DND-41 (cell line): ENCODE measurements around the gene POU2AF3.

ENCODE experiments used
- ATAC-seq: fragments of 200-7000 bp; cut with Tn5 transposase; 3 replicates; pipeline ENCODE4 v1.9.1; 2021; ENCODE audit warnings: low read depth; ENCODE audit not compliant: insufficient read depth
- DNase-seq: peaks from one replicate; pipeline ENCODE4 v3.0.0-alpha.2; 2020
- H2AFZ ChIP-seq: 2 replicates; pipeline ENCODE4 v1.6.0; 2012; ENCODE audit warnings: low read depth, low read length
- H3K27ac ChIP-seq: 2 replicates; pipeline ENCODE4 v1.5.1; 2012; ENCODE audit warnings: low read length, inconsistent platforms
- H3K27me3 ChIP-seq: fragments of 200-600 bp; sonication (generic); 2 replicates; pipeline ENCODE4 v1.6.0; 2012; ENCODE audit warnings: low read length, mild to moderate bottlenecking, inconsistent platforms; ENCODE audit not compliant: insufficient read depth, poor library complexity
- H3K36me3 ChIP-seq: 2 replicates; pipeline ENCODE4 v1.5.1; 2012; ENCODE audit warnings: low read length, inconsistent platforms; ENCODE audit not compliant: insufficient read depth
- H3K4me1 ChIP-seq: 2 replicates; pipeline ENCODE4 v1.5.1; 2012; ENCODE audit warnings: mild to moderate bottlenecking, low read length; ENCODE audit not compliant: insufficient read depth
- H3K4me2 ChIP-seq: 2 replicates; pipeline ENCODE4 v1.6.0; 2012; ENCODE audit warnings: mild to moderate bottlenecking, moderate library complexity, low read length, inconsistent platforms; ENCODE audit not compliant: insufficient read depth
- H3K4me3 ChIP-seq, 2 experiments: fragments of 200-600 bp in 1 of 2; shearing (Covaris generic) in 1 of 2; 2 replicates each; pipeline ENCODE4 v1.5.1; 2012 to 2016; ENCODE audit warnings: inconsistent platforms in 2 of 2, low read length in 2 of 2, mild to moderate bottlenecking in 2 of 2, low read depth in 1 of 2, moderate library complexity in 1 of 2
- H3K79me2 ChIP-seq: 2 replicates; pipeline ENCODE4 v1.6.0; 2012; ENCODE audit warnings: low read length, inconsistent platforms; ENCODE audit not compliant: insufficient read depth
- H3K9ac ChIP-seq: 2 replicates; pipeline ENCODE4 v1.6.0; 2012; ENCODE audit warnings: low read depth, mild to moderate bottlenecking, inconsistent platforms, low read length, moderate library complexity
- H3K9me3 ChIP-seq: 2 replicates; pipeline ENCODE4 v1.5.1; 2012; ENCODE audit warnings: low read length, moderate library complexity, mild to moderate bottlenecking, inconsistent platforms; ENCODE audit not compliant: insufficient read depth, severe bottlenecking
- H4K20me1 ChIP-seq: 2 replicates; pipeline ENCODE4 v1.6.0; 2012; ENCODE audit warnings: low read length; ENCODE audit not compliant: insufficient read depth
- CTCF ChIP-seq: IDR thresholded peaks from 2 replicates; pipeline ENCODE4 v1.5.1; 2012; ENCODE audit warnings: borderline replicate concordance, low read length, moderate library complexity, mild to moderate bottlenecking; ENCODE audit not compliant: poor library complexity, severe bottlenecking; ENCODE audit errors: extremely low read depth
- EZH2 ChIP-seq: IDR thresholded peaks from 3 replicates; pipeline ENCODE4 v1.6.1; 2012; ENCODE audit warnings: borderline replicate concordance, low read depth, mild to moderate bottlenecking, moderate library complexity, low read length, inconsistent platforms; ENCODE audit not compliant: severe bottlenecking

POU2AF3 gene

DNA sequence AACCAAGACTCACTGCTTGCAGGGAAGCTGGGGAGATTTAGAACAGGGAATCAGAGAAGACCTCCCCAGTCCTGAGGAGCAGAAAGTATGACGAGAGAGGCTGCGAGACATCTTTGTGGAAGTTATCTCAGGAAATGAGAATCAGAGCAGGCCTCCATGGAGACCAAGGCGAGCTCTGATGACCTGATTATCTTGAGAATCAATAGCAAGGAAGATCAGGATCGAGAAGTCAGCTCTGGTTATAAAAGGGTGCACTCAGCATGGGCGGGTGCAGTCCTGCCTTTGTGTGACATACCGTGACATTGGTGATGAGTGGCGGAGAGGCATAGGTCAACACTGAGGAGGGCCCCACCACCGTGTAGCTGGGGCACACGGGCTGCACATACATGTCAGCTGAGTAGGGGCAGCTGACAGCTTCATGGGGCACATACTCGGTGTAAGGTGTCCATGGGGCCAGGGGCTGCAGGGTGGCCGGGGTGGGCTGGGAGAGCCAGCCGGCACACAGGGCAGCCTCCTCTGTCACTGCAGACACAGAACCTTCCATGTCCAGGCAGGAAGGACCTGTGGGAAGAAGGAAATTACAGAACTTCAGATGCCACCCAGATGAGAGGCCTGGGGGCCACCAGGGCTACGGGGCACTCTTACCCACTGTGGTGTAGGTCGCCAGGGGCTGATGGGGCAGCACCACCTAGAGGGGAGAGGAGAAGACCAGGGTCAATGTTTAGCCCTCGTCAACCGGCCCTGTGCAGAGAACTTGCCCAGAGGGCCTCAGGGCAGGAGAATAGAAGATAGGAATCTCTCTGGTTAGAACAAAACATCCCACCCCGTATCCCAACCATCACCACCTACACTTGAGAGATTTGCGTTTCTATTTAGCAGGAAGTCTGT is 59.0 kb downstream of the POU2AF3 start:
- ATAC-seq: no peak
- no peaks in the 10 kb centered on the region for H3K4me1 ChIP-seq
- H3K9ac ChIP-seq: no peak overlapping the region
- H3K27me3 ChIP-seq: no peaks in the 10 kb centered on the region
- H3K36me3 ChIP-seq: no peaks in the 10 kb centered on the region; the same call in 1 of the 2 replicates
- H3K79me2 ChIP-seq: no peaks in the 10 kb centered on the region
- no peak for TF ChIP-seq EZH2
- TF ChIP-seq CTCF: no peak
- no peak overlapping the region for H3K4me3 ChIP-seq
- no peaks in the 10 kb centered on the region for H3K9me3 ChIP-seq
- no peak overlapping the region for H2AFZ ChIP-seq
- no peaks in the 10 kb centered on the region for H4K20me1 ChIP-seq
- DNase-seq: no peak
- H3K4me2 ChIP-seq: no peak overlapping the region
- H3K27ac ChIP-seq: no peak overlapping the region
